Aorta (tissue), 5 donors: ENCODE data around the gene MSX2. TPM values are rescaled to one million over a fixed set of nuclear protein-coding genes. Genes with fewer than 3 reads are reported as not detected.

ENCODE experiments used
- ATAC-seq: fragments of 200-7000 bp; cut with Tn5 transposase; one replicate; pipeline ENCODE4 v1.9.1; 2022; ENCODE audit warnings: moderate library complexity; ENCODE audit not compliant: low FRiP score
- DNase-seq, 2 donors: peaks; one replicate each; pipeline ENCODE4 v3.0.0-alpha.2; 2020
- H3K27ac ChIP-seq, 2 donors: one replicate each; pipeline ENCODE4 v1.5.1; 2013; ENCODE audit warnings: low read length in 2 of 2, mild to moderate bottlenecking in 2 of 2, moderate library complexity in 2 of 2, control low read depth in 1 of 2, inconsistent platforms in 1 of 2, low read depth in 1 of 2
- H3K27me3 ChIP-seq, 2 donors: one replicate each; pipeline ENCODE4 v1.6.1; 2013; ENCODE audit warnings: control low read depth in 1 of 2, low read length in 1 of 2, mild to moderate bottlenecking in 1 of 2, moderate library complexity in 1 of 2; ENCODE audit not compliant: insufficient read depth in 2 of 2, control insufficient read depth in 1 of 2
- H3K36me3 ChIP-seq, 2 donors: one replicate each; pipeline ENCODE4 v1.6.1; 2013; ENCODE audit warnings: control low read depth in 1 of 2, low read length in 1 of 2, mild to moderate bottlenecking in 1 of 2; ENCODE audit not compliant: insufficient read depth in 2 of 2, control insufficient read depth in 1 of 2
- H3K4me1 ChIP-seq, 2 donors: one replicate each; pipeline ENCODE4 v1.6.1; 2013; ENCODE audit warnings: low read length in 2 of 2, control low read depth in 1 of 2, mild to moderate bottlenecking in 1 of 2, moderate library complexity in 1 of 2; ENCODE audit not compliant: insufficient read depth in 2 of 2, control insufficient read depth in 1 of 2
- H3K4me3 ChIP-seq, 2 donors: one replicate each; pipeline ENCODE4 v1.5.1; 2013; ENCODE audit warnings: low read length in 2 of 2, control low read depth in 1 of 2, mild to moderate bottlenecking in 1 of 2
- H3K9me3 ChIP-seq: one replicate; pipeline ENCODE4 v1.6.1; 2013; ENCODE audit warnings: mild to moderate bottlenecking, low read length; ENCODE audit not compliant: control insufficient read depth
- WGBS, 2 donors: extraction: QIAGEN DNeasy Blood & Tissue Kit; methylation state at CpG; one replicate each; pipeline ENCODE4 v1.1.7; 2013; 5-methylcytosine and 5-hydroxymethylcytosine counted together
- intact Hi-C, 2 donors: fragments of 100-400 bp; cut with DNase I; formaldehyde crosslinking; loops; one replicate each; pipeline versions ENCODE4 v1.14.2 to v1.15.0; 2022
- long read RNA-seq, 2 donors: library from polyadenylated mRNA; unstranded; transcript quantifications; one replicate each; pipeline ENCODE4 v2.0.0, GENCODE V29; 2020 to 2021
- polyA plus RNA-seq, 2 donors: library from polyadenylated mRNA; stranded (reverse); fragments of 200-250 nt; gene quantifications; one replicate each; pipeline ENCODE4 v1.2.3, GENCODE V29; 2013
- total RNA-seq, 2 donors: library from RNA; stranded (reverse); fragmentation: NEBNext Ultra II Directional; extraction: Animal tissue kit (Norgen Biotek cat#: 25700); gene quantifications; one replicate each; pipeline ENCODE4 v1.2.1, GENCODE V29; 2021
- donor health status: healthy with polysubstance abuse.
- donor health status: Bipolar disorder and iron deficiency.
- donor health status: DM: no; HTN: no; CAD: no.
- donor health status: DM: no; HTN: no; CAD: no.
- donor health status: DM: yes; HTN: yes; CAD: no.

The MSX2 gene
- 1 to 10 TPM; 1.3 to 2.9 TPM for total RNA-seq
- 1 to 10 TPM in 1 of 2 donors, under 1 TPM in 1; 0.82 to 1.0 TPM for polyA plus RNA-seq
- long read RNA-seq, donor 1, partial matches to known transcripts, result 0 of 1 reads
- long read RNA-seq, donor 1, other reads (novel, unspliced or antisense), result 1 of 1 reads
- long read RNA-seq, donor 2, partial matches to known transcripts, result 0 of 1 reads
- long read RNA-seq, donor 2, other reads (novel, unspliced or antisense), result 0 of 1 reads

DNA sequence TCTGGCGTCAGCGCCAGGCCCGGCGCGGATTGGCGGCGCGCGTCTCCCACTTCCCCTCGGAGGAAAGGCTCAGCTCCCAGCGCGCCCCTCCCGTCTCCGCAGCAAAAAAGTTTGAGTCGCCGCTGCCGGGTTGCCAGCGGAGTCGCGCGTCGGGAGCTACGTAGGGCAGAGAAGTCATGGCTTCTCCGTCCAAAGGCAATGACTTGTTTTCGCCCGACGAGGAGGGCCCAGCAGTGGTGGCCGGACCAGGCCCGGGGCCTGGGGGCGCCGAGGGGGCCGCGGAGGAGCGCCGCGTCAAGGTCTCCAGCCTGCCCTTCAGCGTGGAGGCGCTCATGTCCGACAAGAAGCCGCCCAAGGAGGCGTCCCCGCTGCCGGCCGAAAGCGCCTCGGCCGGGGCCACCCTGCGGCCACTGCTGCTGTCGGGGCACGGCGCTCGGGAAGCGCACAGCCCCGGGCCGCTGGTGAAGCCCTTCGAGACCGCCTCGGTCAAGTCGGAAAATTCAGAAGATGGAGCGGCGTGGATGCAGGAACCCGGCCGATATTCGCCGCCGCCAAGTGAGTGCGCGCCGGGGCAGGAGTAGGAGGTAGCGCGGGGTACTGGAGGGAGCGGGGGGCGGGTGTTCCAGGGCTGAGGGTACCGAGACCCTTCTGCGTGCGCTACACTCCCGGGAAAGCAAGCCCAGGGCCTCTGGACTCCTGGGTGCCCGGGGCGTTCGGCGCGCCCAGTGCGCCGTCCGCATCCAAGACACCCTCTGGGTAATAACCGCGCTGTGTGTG lies at the start of gene MSX2:
TSS of gene MSX2 (plus strand) at position 99 of the 777 bp plus-strand sequence. CDS start at position 177, 78 bp downstream.
- ATAC-seq (peak; percentile 95), DNase-seq (peak; percentile 91 to 96)
- peaks cover 0 to 3% of the 10 kb centered on the region in 2 donors for H3K27me3 ChIP-seq
- intact Hi-C loops, result loop anchor here (5.0 to 10.0 kb wide), 3 partner anchors 170 to 307 kb away; no protein-coding TSS in a partner anchor
- no peaks in the 10 kb centered on the region for H3K36me3 ChIP-seq
- no peaks in the 10 kb centered on the region for H3K9me3 ChIP-seq
- WGBS, 2 donors, result 1 to 2% methylated on average over 70 to 87 of the region's 87 CpGs
- H3K4me3 ChIP-seq, result peak within 1 kb of the TSS; percentile 21 to 61
- H3K27ac ChIP-seq, result no peak within 1 kb of the TSS
- no peaks in the 10 kb centered on the region for H3K4me1 ChIP-seq

GRCh38 chr5:174675110-174675509 lies 49.3 kb upstream of the MSX2 start:
- Histone ChIP-seq H3K4me1 (no peaks in the 10 kb centered on the region), H3K27ac (no peak overlapping the region), H3K9me3 (no peaks in the 10 kb centered on the region), H3K36me3 (no peaks in the 10 kb centered on the region), H3K4me3 (no peak overlapping the region), H3K27me3 (no peaks in the 10 kb centered on the region)
- DNase-seq, result no peak
- intact Hi-C loops, result no loop called here
- ATAC-seq, result no peak
- 79 to 88% methylated on average over 2 of the region's 2 CpGs for WGBS, 2 donors

- H3K4me1 ChIP-seq, result no peaks in the 10 kb centered on the region
- 64 to 73% methylated on average over 5 of the region's 5 CpGs for WGBS, 2 donors
- peaks cover 0 to 2% of the 10 kb centered on the region in 2 donors for H3K27me3 ChIP-seq
- H3K27ac ChIP-seq, result no peak overlapping the region
- intact Hi-C loops, result no loop called here
- H3K4me3 ChIP-seq, result no peak overlapping the region
- peaks cover 3% of the 10 kb centered on the region for H3K9me3 ChIP-seq
- no peak for DNase-seq
- no peak for ATAC-seq
- no peaks in the 10 kb centered on the region for H3K36me3 ChIP-seq
Observed at GRCh38 chr5:174675916-174676315, 48.5 kb upstream of the MSX2 start.

- intact Hi-C loops, result no loop called here
Observed at GRCh38 chr5:174678107-174678506, 46.3 kb upstream of the MSX2 start.

GRCh38 chr5:174680901-174681565 lies 43.3 kb upstream of the MSX2 start:
- peaks cover 0 to 2% of the 10 kb centered on the region in 2 donors for H3K27me3 ChIP-seq
- H3K9me3 ChIP-seq, result peaks cover 3% of the 10 kb centered on the region
- DNase-seq (no peak), ATAC-seq (no peak)
- no peak overlapping the region for H3K27ac ChIP-seq
- intact Hi-C loops, result no loop called here
- WGBS, 2 donors, result 83 to 87% methylated on average over 7 of the region's 7 CpGs
- H3K36me3 ChIP-seq, result no peaks in the 10 kb centered on the region
- H3K4me1 ChIP-seq, result no peaks in the 10 kb centered on the region
- H3K4me3 ChIP-seq, result no peak overlapping the region

More at GRCh38 chr5:174678107-174678506, 46.3 kb upstream of the MSX2 start:
- Histone ChIP-seq H3K36me3 (no peaks in the 10 kb centered on the region), H3K4me1 (no peaks in the 10 kb centered on the region), H3K4me3 (no peak overlapping the region), H3K27ac (no peak overlapping the region), H3K9me3 (peaks cover 3% of the 10 kb centered on the region), H3K27me3 (peaks cover 0 to 2% of the 10 kb centered on the region in 2 donors)
- no peak for ATAC-seq
- DNase-seq, result no peak

DNA sequence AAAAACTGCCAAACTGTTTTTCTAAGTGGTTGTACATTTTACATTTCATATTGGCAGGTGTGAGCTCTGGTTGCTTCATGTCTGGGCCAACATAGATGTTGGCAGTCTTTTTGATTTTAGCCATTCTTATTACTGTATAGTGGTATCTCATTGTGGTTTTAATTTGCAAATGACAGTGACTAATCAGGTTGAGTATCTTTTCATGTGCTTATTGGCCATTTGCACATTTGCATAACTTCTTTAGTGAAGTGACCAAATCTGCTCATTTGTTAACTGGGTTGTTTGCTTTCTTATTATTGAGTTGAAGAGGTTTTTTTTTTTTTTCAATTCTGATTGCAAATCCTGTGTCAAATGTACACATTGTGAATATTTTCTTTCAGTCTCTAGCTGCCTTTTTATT lies 36.9 kb upstream of the MSX2 start:
- no peak for ATAC-seq
- no peak overlapping the region for H3K4me3 ChIP-seq
- no peaks in the 10 kb centered on the region for H3K4me1 ChIP-seq
- intact Hi-C loops, result no loop called here
- H3K27me3 ChIP-seq, result peaks cover 0 to 4% of the 10 kb centered on the region in 2 donors
- H3K27ac ChIP-seq, result no peak overlapping the region
- no peaks in the 10 kb centered on the region for H3K9me3 ChIP-seq
- DNase-seq, result no peak
- no peaks in the 10 kb centered on the region for H3K36me3 ChIP-seq

DNA sequence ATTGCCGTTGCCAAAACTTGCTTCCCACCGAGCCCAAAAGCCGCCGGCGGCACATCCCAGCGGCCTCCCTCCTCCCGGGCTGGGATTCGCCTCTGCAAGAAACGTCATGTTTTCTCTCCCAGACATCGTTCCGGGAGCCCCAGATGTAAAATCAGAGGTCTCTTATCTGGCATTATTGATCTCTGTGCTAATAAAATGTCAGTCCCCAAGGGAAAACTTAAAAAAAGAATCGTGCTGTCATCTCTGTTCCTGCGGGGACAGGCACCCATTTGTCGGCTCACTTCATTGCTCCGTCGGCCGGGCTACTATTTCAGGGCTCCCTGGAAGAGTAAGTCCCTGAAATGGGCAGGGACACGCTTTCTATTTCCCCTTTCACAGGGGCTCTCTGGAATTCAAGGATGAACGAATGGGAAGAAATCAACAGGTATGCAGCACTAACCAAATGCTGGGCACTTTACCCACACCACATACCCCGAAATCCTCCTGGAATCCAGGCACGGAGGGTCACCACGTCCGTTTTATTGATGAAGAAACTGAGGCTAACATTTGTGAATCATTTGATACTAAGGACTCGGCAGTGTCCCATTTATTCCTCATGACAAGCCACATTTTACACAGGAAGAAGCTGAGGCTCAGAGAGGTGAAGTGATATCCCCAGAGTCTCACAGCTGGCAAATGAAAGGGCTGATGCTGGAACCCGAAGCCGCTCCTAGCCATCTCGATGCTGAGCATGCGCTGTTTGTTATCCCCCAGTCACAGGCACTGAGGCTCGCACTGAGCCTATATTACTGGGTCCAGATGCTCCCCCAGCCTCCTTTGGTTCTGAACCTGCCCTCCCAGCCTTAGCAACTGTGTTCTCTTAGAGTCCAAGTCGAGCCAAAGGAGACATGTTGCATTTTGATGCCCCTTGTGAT lies 35.7 kb upstream of the MSX2 start:
- no peak for DNase-seq
- peaks cover 0 to 4% of the 10 kb centered on the region in 2 donors for H3K27me3 ChIP-seq
- no peak for ATAC-seq
- 7% methylated on average over 30 of the region's 30 CpGs for WGBS, 2 donors
- H3K9me3 ChIP-seq, result no peaks in the 10 kb centered on the region
- intact Hi-C loops, result no loop called here
- no peaks in the 10 kb centered on the region for H3K4me1 ChIP-seq
- no peak overlapping the region for H3K4me3 ChIP-seq
- H3K27ac ChIP-seq, result no peak overlapping the region
- H3K36me3 ChIP-seq, result no peaks in the 10 kb centered on the region

GRCh38 chr5:174690271-174690670 lies 34.1 kb upstream of the MSX2 start:
- peaks cover 0 to 4% of the 10 kb centered on the region in 2 donors for H3K27me3 ChIP-seq
- H3K9me3 ChIP-seq, result no peaks in the 10 kb centered on the region

More at GRCh38 chr5:174690271-174690670, 34.1 kb upstream of the MSX2 start:
- Histone ChIP-seq H3K4me3 (no peak overlapping the region), H3K27ac (no peak overlapping the region), H3K36me3 (no peaks in the 10 kb centered on the region), H3K4me1 (no peaks in the 10 kb centered on the region)
- WGBS, 2 donors, result 17 to 18% methylated on average over 8 of the region's 8 CpGs
- ATAC-seq (no peak), DNase-seq (no peak)
- intact Hi-C loops, result no loop called here
